ENCODE results near the gene RHOXF2.
A peak's percentile ranks its signal among the peaks of the same experiment; 100 is the strongest.
"Not testable (repeated sequence)": the region's sequence is repeated elsewhere in the genome, so short reads cannot be mapped to it uniquely, and the experiment has no call there.

Gene RHOXF2

GRCh38 chrX:120158313-120158712 is at the start of gene RHOXF2:
Gene RHOXF2, plus strand, starts transcription at chrX:120158613. Its CDS starts 138 bp downstream, at chrX:120158751.
- DNase-seq, result not testable (repeated sequence)

GRCh38 chrX:120109378-120109777 is 49.0 kb upstream of the RHOXF2 start:
- no peak for DNase-seq

GRCh38 chrX:120111611-120112010 is 46.8 kb upstream of the RHOXF2 start:
- DNase-seq, result no peak

GRCh38 chrX:120115438-120115963 is 42.9 kb upstream of the RHOXF2 start, which contains the start of gene RHOXF1:
Gene RHOXF1, minus strand, starts transcription at chrX:120115913. Its CDS starts 51 bp downstream, at chrX:120115862.
- DNase-seq, result no peak

GRCh38 chrX:120120223-120120622 is 38.2 kb upstream of the RHOXF2 start:
- DNase-seq, result no peak

GRCh38 chrX:120125444-120125843 is 33.0 kb upstream of the RHOXF2 start:
- peak in 1 of 58 donors; percentile 5 for DNase-seq

GRCh38 chrX:120128306-120128846 is 30.0 kb upstream of the RHOXF2 start:
- not testable (repeated sequence) for DNase-seq

- no peak for DNase-seq
These were observed 22.3 kb upstream of the RHOXF2 start for GRCh38 chrX:120136128-120136527.

GRCh38 chrX:120136840-120137239 is 21.6 kb upstream of the RHOXF2 start:
- DNase-seq, result no peak

GRCh38 chrX:120137439-120137838 is 21.0 kb upstream of the RHOXF2 start:
- no peak for DNase-seq

- no peak for DNase-seq
These were observed 18.0 kb upstream of the RHOXF2 start for GRCh38 chrX:120140293-120140981.

GRCh38 chrX:120144178-120144844 is 14.1 kb upstream of the RHOXF2 start:
- DNase-seq, result peak in 7 of 58 donors; percentile 0 to 3 (median 2)

GRCh38 chrX:120145295-120145925 is 13.0 kb upstream of the RHOXF2 start:
- no peak for DNase-seq

- DNase-seq, result not testable (repeated sequence)
These were observed 12.1 kb upstream of the RHOXF2 start for GRCh38 chrX:120146323-120146722.

- DNase-seq, result no peak
These were observed 10.9 kb upstream of the RHOXF2 start for GRCh38 chrX:120147537-120147936.

GRCh38 chrX:120150109-120150744 is 8.2 kb upstream of the RHOXF2 start:
- not testable (repeated sequence) for DNase-seq

GRCh38 chrX:120159086-120159485 is 673 bp downstream of the RHOXF2 start:
- not testable (repeated sequence) for DNase-seq

- not testable (repeated sequence) for DNase-seq
These were observed 34.8 kb downstream of the RHOXF2 start for GRCh38 chrX:120193254-120193653.

- not testable (repeated sequence) for DNase-seq
These were observed 35.3 kb downstream of the RHOXF2 start for GRCh38 chrX:120193720-120194119.

GRCh38 chrX:120195786-120196185 is 37.4 kb downstream of the RHOXF2 start:
- not testable (repeated sequence) for DNase-seq
